Astrocyte of the cerebellum (primary cell): ENCODE data around the gene EIF4G3.

ENCODE experiments used
- DNase-seq: peaks from one replicate; pipeline ENCODE4 v3.0.0-alpha.2; 2011; ENCODE audit warnings: low read depth
- H3K4me3 ChIP-seq: 2 replicates; pipeline ENCODE4 v1.5.1; 2011; ENCODE audit warnings: mild to moderate bottlenecking, low read depth, low read length, moderate library complexity
- in situ Hi-C: cut with HindIII; loops from 2 replicates; pipeline ENCODE4 v1.10.0; 2017; ENCODE audit warnings: low sequenced_read_pairs
- TF ChIP-seq, protein P1 (sequence below): IDR thresholded peaks from 2 replicates; pipeline ENCODE4 v1.5.1; 2012; ENCODE audit warnings: low read length, low read depth, moderate library complexity, mild to moderate bottlenecking; ENCODE audit errors: missing control alignments

The EIF4G3 gene

DNA sequence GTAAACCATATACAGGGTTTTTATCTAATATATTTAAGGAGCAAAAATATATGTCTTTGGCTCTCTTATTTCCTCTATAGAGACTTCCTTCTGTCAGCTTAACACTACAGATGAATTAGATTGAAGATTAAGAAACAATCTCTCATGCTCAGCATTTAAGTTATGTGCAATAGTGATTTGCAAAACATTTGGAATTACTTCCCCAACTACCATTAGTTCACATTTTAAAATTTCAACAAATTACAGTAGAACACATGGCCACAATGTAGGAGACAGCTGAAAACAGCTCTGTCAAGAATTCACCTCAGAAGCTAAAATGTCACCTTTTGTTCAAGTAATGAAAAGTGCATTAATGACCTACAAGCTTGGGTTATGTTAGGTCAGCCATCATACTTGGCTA is 177.9 kb downstream of the EIF4G3 start:
- TF ChIP-seq, protein P1, sequence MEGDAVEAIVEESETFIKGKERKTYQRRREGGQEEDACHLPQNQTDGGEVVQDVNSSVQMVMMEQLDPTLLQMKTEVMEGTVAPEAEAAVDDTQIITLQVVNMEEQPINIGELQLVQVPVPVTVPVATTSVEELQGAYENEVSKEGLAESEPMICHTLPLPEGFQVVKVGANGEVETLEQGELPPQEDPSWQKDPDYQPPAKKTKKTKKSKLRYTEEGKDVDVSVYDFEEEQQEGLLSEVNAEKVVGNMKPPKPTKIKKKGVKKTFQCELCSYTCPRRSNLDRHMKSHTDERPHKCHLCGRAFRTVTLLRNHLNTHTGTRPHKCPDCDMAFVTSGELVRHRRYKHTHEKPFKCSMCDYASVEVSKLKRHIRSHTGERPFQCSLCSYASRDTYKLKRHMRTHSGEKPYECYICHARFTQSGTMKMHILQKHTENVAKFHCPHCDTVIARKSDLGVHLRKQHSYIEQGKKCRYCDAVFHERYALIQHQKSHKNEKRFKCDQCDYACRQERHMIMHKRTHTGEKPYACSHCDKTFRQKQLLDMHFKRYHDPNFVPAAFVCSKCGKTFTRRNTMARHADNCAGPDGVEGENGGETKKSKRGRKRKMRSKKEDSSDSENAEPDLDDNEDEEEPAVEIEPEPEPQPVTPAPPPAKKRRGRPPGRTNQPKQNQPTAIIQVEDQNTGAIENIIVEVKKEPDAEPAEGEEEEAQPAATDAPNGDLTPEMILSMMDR = no peak
- in situ Hi-C loops = no loop called here

GRCh38 chr1:20997602-20998224 is 179.0 kb downstream of the EIF4G3 start:
- DNase-seq = no peak
- H3K4me3 ChIP-seq = no peak overlapping the region
- in situ Hi-C loops = no loop called here
- TF ChIP-seq, protein P1 = no peak

More for the DNA sequence above, 177.9 kb downstream of the EIF4G3 start:
- no peak for DNase-seq
- H3K4me3 ChIP-seq = no peak overlapping the region

DNA sequence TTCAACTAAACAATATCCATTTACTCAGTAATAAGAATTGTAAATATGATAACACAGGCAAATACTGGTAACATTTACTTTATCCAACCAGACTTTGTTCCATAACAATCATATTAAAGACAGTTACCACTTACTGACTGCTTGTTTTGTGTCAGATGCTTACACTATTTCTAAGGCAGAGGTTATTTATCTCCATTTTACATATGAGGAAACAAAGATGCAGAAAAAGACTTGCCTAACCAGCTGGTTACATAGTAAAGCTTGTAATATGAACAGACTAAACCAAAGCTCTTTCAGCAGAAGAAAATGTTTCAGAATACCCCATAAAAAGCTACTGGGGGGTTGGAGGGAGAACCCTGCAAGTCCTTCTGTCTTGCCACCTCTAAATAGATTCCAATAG is 180.1 kb downstream of the EIF4G3 start:
- no peak for DNase-seq
- in situ Hi-C loops = no loop called here
- TF ChIP-seq, protein P1 = no peak
- H3K4me3 ChIP-seq = no peak overlapping the region

- H3K4me3 ChIP-seq = no peak overlapping the region
- TF ChIP-seq, protein P1 = no peak
- no peak for DNase-seq
- in situ Hi-C loops = no loop called here
Observed at GRCh38 chr1:20993716-20994575, 182.8 kb downstream of the EIF4G3 start.

GRCh38 chr1:20992322-20993056 is 184.2 kb downstream of the EIF4G3 start:
- no peak for DNase-seq
- no peak overlapping the region for H3K4me3 ChIP-seq
- TF ChIP-seq, protein P1 = no peak
- in situ Hi-C loops = no loop called here

GRCh38 chr1:20988943-20989342 is 187.8 kb downstream of the EIF4G3 start:
- no peak overlapping the region for H3K4me3 ChIP-seq
- TF ChIP-seq, protein P1 = no peak
- no peak for DNase-seq
- in situ Hi-C loops = no loop called here
